CD4-positive, alpha-beta T cell treated with Interleukin-15 for 1 hour (primary cell): ENCODE results near the gene RALGAPB.
"Not testable (repeated sequence)": the region's sequence is repeated elsewhere in the genome, so short reads cannot be mapped to it uniquely, and the experiment has no call there.

ENCODE experiments used
- DNase-seq: peaks from one replicate; pipeline ENCODE4 v3.0.0-alpha.2; 2020

The RALGAPB gene

DNA sequence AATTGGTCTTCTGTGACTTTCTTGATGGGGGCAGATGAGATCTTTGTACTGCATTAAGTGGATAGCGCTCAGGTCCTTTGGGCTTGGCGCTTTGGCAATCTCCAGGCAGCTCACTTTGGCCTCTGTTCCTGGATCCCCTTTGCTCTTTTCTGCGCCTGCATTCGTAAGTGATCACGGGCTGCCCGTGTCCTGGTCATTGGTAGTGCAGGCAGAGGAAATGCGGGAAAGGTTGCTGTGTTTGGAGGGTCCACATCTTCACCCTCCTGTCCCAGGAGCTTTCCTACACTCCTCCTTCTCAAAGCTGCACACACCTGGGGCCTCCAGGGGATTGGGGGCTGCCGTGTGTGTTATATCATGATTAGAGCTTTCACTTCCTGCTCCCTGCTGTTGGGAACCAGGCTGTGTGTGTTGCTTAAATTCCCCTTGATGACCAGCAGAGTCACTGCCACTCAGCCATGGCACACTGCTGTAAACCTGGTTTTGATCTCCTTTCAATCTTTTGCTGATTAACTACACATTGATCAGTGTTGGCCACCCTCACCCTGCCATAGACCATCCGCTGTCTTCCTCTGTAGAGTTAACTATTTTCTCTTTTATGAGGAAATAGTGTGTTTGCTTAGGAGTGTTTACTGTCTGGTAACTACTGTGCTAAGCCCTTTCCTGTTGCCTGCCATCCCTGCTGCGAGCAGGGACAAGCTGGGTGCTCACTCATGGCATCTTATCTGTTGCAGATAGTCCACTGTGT, 24.5 kb upstream of the RALGAPB start:
- DNase-seq, result no peak

DNA sequence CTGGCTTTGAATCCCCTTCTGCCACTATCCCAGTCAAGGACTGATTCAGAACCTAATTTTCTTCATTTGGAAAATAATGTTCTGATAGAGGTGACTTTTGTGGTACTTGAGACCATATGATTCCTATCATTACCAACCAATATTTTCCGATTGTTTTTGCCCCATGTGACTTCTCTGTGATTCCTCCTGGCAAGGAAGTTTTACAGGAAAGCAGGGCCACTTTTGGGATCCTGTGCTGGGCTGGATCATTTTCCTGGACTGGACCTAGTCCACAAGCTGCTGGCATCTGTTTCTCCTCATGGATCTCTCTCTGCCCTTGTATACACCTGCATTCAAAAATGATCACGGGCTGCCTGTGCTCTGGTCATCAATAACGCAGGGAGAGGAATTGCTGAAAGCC, 23.6 kb upstream of the RALGAPB start:
- no peak for DNase-seq

DNA sequence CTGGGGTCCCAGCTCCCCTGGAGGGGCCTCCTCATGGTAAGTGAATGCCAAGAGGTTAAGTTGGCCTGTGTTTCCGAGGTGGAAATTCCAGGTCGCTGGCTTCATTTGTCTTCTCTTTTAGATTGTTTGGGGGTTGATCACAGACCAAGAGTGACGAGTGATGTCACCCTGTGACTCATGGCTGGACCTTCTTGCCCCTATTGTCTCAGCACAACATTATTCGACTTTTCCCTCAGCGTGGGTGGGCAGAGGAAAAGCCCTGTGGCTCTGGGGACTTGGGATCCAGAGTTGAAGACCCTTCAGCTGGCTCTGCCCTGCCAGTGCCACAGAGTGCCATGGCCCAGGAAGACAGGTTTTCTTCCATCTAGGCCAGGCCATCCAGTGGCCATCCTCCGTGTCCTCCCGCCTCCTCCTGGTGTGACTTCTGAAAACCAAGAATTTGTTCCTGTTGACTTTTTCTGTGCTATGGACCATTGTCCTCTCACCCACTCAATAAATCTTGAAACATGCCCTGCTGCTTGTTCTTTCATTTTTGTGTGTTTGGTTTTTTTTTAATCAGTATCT, 22.1 kb upstream of the RALGAPB start:
- DNase-seq, result no peak

DNA sequence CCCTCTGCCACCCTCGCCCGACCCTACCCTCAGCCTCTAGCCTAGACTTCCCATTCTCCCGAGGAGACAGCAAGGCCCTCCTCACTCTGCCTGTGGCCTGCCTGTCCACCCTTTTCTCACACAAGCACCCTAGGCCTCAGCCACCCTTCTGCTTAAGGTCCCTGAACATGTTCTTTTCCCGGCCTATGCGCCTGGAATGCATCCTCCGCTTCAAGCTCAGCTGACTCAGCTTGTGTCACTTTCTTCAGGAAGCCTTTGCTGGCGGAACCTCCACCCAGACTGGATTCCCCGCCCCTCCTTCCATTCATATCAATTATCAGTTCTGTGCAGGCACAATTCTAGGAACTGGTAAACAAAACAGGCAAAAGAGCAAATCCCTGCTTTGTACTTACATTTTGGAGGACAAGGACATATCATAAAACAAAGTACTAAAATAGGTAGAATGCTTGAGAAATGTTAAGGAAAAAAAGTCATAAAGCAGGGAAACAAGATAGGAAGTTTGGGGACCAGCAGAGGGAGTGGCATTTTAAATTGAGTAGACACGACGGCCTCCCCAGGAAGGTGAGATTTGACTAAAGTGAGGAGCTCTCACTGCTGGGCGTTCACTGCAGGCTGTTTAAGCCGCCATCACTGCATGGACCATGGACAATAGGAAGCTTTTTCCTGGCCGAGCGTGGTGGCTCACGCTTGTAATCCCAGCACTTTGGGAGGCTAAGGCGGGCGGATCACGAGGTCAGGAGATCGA, 19.6 kb upstream of the RALGAPB start:
- DNase-seq, result no peak

DNA sequence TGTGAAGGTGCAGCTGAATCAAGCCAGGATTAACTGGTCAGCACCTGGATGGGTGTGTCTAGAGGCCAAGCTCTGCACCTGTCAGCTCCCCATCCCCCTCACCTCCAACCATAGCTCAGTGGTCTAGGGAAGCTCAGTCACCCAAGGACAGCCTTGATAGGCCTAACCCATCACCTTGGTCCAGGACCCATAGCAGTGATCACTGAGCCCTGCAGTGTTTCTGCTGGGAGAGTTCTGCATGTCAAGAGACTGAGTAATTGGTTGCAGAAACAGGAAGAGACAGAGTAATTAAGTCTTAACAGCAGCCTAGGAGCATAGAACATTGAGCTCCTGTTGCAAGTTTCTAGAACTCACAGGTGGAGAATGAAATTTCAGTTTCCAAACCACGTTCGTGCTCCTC, 18.7 kb upstream of the RALGAPB start:
- DNase-seq, result no peak

- DNase-seq, result no peak
These were observed 17.8 kb upstream of the RALGAPB start for GRCh38 chr20:38454556-38455473.

DNA sequence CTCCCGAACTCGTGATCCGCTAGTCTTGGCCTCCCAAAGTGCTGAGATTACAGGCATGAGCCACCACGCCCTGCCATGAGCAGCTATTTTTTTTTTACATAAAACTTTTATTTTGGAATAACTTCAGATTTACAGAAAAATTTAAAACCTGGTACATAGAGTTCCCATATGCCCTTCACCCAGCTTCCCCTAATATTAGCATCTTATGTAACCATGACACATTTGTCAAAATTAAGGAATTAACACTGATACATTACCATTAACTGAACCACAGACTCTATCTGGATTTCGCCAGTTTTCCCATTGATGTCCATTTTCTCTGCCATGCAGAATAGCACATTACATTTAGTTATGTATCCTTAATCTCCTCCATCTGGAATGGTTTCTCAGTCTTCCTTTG, 14.3 kb upstream of the RALGAPB start:
- DNase-seq, result no peak

GRCh38 chr20:38460040-38460623, 12.5 kb upstream of the RALGAPB start:
- no peak for DNase-seq

GRCh38 chr20:38460631-38461030, 12.0 kb upstream of the RALGAPB start:
- not testable (repeated sequence) for DNase-seq

GRCh38 chr20:38461167-38461566, 11.5 kb upstream of the RALGAPB start:
- DNase-seq, result not testable (repeated sequence)

DNA sequence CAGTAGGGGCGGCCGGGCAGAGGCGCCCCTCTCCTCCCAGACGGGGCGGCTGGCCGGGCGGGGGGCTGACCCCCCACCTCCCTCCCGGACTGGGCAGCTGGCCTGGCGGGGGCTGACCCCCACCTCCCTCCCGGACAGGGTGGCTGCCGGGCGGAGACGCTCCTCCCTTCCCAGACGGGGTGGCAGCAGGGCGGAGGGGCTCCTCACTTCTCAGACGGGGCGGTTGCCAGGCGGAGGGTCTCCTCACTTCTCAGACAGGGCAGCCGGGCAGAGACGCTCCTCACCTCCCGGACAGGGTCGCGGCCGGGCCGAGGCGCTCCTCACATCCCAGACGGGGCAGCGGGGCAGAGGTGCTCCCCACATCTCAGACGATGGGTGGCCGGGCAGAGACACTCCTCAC, 11.1 kb upstream of the RALGAPB start:
- not testable (repeated sequence) for DNase-seq

GRCh38 chr20:38466171-38466570, 6.5 kb upstream of the RALGAPB start:
- DNase-seq, result no peak

GRCh38 chr20:38466983-38467382, 5.7 kb upstream of the RALGAPB start:
- DNase-seq, result no peak

- no peak for DNase-seq
These were observed 1.4 kb upstream of the RALGAPB start for GRCh38 chr20:38471245-38471644.

GRCh38 chr20:38471987-38472512, 593 bp upstream of the RALGAPB start:
- no peak for DNase-seq

GRCh38 chr20:38473367-38473795, 738 bp downstream of the RALGAPB start:
- DNase-seq, result no peak

DNA sequence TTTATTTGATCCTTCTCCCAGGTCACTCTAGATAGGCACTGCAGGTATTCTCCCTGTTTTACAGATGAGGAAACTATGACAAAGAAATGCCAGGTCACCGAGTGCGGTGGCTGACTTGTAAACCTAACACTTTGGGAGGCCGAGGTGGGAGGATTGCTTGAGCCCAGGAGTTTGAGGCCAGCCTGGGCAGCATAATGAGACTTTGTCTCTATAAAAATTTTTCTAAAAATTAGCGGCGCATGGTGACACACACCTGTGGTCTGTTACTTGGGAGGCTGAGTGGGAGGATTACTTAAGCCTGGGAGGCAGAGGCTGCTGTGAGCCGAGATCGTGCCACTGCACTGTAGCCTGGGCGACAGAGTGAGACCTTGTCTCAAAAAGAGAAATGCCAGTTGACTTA, 5.1 kb downstream of the RALGAPB start:
- DNase-seq, result no peak

- DNase-seq, result no peak
These were observed 7.0 kb downstream of the RALGAPB start for GRCh38 chr20:38479596-38479995.

DNA sequence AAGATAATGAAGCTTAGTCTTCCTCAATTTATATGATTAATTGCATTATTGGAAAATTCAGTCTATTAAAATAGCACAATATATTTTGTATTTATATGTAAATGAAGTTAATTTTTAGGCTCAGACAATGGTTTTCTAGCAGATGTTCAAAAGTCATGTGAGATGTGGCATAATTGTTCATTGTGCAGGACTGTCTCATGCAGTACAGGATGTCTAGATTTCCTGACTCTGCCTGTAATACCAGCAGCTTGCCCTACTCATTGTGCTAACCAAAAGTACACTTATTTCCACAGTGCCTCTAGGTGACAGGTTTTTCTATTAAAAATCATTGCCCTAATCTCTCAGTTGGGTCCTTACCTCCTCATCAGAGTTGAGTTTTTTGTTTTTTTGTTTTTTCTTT, 12.4 kb downstream of the RALGAPB start:
- no peak for DNase-seq

DNA sequence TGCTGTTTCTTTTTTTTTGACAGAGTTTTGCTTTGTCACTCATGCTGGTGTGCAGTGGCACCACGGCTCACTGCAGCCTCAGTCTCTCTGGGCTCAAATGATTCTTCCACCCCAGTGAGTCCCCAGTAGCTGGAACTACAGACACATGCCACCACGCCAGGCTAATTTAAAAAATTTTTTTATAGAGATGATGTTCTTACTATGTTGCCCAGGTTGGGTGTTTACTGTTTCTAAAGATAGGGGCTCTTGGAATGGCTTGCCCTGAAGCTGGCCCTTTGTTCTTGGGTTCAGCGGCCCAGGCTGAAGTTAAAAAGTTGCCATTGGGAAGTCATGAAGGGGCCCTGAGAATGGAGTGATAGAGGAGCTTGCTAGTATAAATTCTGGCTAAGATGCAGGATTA, 16.5 kb downstream of the RALGAPB start:
- no peak for DNase-seq

DNA sequence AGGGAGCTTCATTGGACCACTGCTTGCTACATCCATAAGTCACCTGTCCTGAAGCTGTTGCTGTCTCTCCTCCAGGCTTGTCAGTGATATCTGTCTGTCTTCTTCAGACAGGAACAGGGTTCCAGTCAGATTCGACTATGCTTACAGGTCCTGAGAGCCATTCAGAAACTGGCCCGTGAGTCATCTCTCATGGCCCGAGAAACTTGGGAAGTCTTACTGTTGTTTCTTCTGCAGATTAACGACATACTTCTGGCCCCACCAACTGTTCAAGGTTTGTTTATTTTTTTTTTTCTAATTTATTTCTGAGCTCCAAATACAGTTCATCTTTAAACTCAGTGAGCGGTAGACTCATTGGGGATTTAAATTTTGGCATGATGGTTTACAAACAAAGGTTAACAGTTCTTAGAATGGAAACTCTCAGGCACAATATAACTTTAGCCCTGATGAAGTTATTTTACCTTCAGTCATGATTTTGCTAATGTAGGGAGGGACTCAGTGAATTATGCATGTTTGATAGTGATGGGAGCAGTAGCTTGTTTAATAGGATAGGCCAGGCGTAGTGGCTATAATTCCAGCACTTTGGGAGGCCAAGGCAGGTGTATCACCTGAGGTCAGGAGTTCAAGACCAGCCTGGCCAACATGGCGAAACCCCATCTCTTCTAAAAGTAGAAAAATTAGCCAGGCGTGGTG, 24.7 kb downstream of the RALGAPB start:
- no peak for DNase-seq

DNA sequence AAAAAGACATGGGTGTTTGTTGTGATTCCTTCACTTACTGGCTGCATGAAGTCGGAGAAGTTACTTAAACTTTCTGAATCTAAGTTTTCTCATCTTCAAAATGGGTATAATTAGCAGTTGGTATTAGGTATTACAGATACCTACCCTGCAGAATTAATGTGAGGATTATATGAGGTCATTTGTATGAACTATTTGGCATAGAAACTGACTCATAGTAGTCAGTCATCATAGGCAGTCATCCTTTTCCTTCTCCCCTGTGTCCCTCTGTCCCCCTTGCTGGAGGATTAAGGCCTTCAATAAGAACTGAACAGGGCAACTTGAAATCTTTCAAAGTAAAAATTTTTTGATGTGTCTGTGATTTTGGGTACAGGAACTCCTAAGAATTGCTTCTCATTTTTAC, 26.3 kb downstream of the RALGAPB start:
- no peak for DNase-seq
